Memory B cell (primary cell): ENCODE results near the gene SF3A2.
"Not testable (repeated sequence)": the region's sequence is repeated elsewhere in the genome, so short reads cannot be mapped to it uniquely, and the experiment has no call there.

Experiments used
- ATAC-seq: fragments of 150-1000 bp; cut with Tn5 transposase; 2 replicates; pipeline ENCODE4 v1.10.0; 2021; ENCODE audit warnings: low read depth, mild to moderate bottlenecking, moderate library complexity
- DNase-seq, 2 donors: peaks; one replicate each; pipeline ENCODE4 v3.0.0; 2022; ENCODE audit warnings: low spot score in 2 of 2
- H3K27ac Mint-ChIP-seq: one replicate; pipeline ENCODE4 v1.8.0; 2022; ENCODE audit warnings: mild to moderate bottlenecking, moderate library complexity, mixed read lengths
- H3K27me3 Mint-ChIP-seq: one replicate; pipeline ENCODE4 v1.8.0; 2022; ENCODE audit warnings: mixed read lengths
- H3K36me3 Mint-ChIP-seq: one replicate; pipeline ENCODE4 v1.8.0; 2022; ENCODE audit warnings: mild to moderate bottlenecking, mixed read lengths
- H3K4me1 Mint-ChIP-seq: one replicate; pipeline ENCODE4 v1.8.0; 2022; ENCODE audit warnings: mixed read lengths
- H3K4me3 Mint-ChIP-seq: one replicate; pipeline ENCODE4 v1.8.0; 2022; ENCODE audit warnings: mild to moderate bottlenecking, moderate library complexity, mixed read lengths
- H3K9me3 Mint-ChIP-seq: one replicate; pipeline ENCODE4 v1.8.0; 2022; ENCODE audit warnings: mixed read lengths

Gene SF3A2

DNA sequence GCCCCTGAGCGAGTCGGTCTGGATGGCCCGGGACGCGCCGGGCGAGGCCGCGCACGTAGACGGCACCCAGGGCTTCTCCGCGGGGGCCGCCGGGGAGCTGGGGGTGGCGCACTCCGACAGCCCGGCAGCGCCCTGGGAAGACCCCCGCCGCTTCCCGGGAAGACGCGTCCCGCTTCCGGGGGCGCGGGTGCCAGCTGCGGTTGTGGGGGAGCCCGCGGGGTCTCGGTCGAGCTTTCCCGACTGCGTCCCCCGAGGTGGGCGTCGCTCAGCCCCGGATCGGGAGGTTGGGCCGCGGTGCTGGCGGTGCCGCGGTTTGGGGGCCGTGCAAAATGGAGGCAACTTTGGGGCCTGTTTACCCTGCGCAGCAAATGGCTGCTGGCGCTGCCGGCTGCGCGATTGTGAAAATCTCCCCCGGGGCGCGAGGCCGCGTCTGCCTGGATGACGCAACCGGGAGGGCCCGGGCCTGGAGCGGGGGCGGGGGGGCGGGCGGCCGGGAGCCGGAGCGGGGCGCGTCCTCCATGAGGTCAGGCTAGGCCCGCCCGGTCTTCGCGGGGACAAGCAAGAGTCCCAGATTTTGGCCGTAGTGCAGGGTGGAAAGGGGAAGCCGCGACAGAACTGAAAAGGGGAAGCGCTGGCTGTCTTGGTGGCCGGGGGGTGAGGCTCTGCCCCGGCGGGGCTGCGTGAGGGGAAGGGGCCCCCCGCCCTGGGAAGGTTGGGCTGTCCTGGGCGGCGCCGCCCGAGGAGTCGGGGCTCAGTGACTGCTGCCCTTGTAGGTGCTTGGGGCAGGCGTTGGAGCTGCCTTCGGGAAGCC is 34.0 kb downstream of the SF3A2 start:
- H3K36me3 Mint-ChIP-seq, result peaks cover 29% of the 10 kb centered on the region
- H3K4me1 Mint-ChIP-seq, result peaks cover 39% of the 10 kb centered on the region
- peak overlapping the region; percentile 96 for H3K4me3 Mint-ChIP-seq
- no peaks in the 10 kb centered on the region for H3K9me3 Mint-ChIP-seq
- DNase-seq (peak; percentile 75 to 80), ATAC-seq (peak; percentile 44)
- no peaks in the 10 kb centered on the region for H3K27me3 Mint-ChIP-seq
- peak overlapping the region; percentile 97 for H3K27ac Mint-ChIP-seq

DNA sequence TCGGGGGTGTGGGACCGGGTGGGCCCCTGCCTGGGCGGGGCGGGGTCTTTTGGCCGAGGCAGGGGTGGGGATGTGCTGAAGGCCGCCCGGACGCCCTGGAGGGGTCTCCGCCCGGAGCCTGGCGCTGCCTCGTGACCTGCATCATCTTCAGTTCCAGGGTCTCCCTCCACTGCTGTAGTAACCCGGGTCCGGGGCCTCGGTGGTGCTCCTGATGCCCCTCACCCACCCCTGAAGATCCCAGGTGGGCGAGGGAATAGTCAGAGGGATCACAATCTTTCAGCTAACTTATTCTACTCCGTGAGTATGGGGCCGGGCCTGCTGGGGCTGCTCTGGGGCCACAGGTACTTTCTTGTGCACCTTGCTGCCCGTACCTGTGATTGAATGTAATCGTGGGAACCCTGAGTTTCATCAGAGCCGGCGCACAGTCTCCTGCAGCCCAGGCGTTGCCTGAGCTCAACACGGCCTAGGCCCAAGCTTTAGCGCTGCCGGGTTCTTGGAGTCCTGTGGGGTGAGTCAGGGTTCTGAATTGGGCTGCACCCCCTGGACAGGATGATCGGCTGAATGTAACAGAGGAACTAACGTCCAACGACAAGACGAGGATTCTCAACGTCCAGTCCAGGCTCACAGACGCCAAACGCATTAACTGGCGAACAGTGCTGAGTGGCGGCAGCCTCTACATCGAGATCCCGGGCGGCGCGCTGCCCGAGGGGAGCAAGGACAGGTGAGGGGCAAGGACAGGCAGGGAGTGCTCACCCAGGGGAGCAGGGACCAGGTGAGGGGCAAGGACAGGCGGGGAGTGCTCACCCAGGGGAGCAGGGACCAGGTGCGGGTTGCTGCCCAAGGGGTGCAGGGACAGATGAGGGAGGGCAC is 34.8 kb downstream of the SF3A2 start:
- DNase-seq (no peak), ATAC-seq (no peak)
- Mint-ChIP-seq H3K9me3 (no peaks in the 10 kb centered on the region), H3K27me3 (no peaks in the 10 kb centered on the region), H3K4me1 (peaks cover 36% of the 10 kb centered on the region), H3K36me3 (peaks cover 29% of the 10 kb centered on the region), H3K27ac (peak overlapping the region; percentile 97), H3K4me3 (peak overlapping the region; percentile 96)

DNA sequence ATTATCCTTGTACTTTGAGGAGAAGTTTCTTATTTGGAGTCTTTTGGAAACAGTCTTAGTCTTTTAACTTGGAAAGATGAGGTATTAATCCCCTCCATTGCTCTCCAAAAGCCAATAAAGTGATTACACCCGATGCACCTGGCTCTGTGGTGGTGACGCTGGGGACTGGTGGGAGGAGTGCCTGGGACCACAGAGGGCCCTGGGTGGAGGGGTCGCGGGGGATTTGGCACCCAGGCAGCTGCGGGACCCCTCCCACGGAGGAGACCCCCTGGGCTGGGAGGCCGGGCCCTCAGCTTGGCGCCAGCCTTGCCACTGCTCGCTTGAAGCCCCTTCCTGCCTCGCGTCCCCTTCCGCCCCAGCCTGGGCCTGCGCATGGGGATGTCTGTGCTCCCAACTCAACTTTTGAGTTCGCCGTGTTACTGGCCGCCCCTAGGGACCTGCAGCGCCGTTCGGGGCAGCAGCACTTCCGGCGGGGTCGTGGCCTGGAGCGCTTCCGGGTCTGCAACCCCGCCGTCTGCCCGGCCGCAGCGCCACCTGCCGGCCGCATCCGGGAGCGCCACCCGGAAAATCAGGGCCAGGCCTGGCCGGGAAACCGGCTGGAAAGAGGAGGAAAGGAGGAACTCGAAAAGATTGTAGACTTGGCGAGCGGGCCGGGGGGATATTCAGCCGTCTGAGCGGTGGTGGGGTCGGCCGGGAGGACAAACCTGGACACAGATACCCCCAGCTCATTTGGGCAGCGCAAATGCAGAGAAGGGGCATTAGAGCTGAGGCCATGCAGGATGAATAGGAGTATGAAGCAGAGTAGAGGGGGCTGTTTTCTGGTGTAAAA is 36.9 kb downstream of the SF3A2 start:
- Mint-ChIP-seq H3K27me3 (no peaks in the 10 kb centered on the region), H3K4me1 (peaks cover 28% of the 10 kb centered on the region), H3K36me3 (peaks cover 29% of the 10 kb centered on the region), H3K27ac (peak overlapping the region; percentile 97), H3K9me3 (no peaks in the 10 kb centered on the region), H3K4me3 (peak overlapping the region; percentile 72)
- DNase-seq (peak; percentile 84 to 88), ATAC-seq (peak; percentile 32)

DNA sequence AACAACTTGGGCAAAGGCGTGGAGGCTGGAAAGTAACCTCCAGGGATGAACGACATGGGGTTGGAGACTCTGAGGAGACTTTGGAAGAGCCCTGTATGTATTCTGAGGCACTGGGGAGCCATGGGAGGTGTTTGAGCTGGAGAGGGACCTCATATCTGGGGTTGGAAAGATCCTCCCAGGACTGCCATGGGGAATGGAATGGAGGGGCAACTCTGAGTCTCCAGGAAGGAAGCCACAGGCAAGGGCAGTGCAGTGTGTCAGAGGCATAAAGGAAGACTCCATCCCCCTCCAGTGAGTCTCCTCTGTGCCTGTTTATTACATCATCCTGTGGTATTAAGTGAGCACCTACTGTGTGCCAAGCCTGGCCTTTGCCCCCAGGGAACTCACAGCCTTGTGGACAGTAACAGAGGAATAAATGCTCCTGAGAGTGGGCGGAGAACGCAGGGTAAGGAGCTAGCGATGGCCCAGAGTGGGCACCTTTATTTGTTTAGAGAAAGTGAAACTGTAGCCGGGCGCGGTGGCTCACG is 37.6 kb downstream of the SF3A2 start:
- no peaks in the 10 kb centered on the region for H3K9me3 Mint-ChIP-seq
- H3K36me3 Mint-ChIP-seq, result peaks cover 29% of the 10 kb centered on the region

DNA sequence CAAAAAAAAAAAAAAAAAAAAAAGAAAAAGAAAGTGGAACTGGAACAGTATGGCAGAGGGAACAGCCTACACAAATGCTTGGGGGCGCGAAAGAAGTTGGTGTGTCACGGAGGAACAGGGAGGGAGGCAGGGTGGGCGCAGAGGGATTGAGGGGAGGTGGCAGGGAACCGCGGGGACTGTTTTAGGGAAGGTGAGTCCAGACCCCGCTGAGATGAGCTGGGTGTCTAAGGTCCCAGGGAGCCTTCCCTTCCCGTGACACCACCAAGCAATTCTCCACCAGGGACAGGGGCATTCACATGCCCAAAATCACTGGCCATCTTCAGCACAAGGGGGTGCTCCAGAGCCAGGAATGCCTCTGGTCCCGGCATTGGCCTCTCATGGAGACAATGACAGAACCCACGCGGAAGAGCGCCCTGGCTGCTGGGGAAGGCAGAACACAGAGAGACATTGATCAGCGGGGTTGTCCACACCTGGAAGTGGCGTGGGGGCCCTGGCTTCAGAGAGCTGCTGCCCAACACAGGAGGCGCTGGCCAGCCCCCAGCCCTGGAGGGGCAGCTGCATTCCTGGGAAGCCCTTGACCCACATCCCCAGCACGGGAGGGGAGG is 38.4 kb downstream of the SF3A2 start:
- peak overlapping the region; percentile 45 for H3K27ac Mint-ChIP-seq
- H3K36me3 Mint-ChIP-seq, result peaks cover 23% of the 10 kb centered on the region
- DNase-seq, result no peak
- H3K4me1 Mint-ChIP-seq, result peaks cover 30% of the 10 kb centered on the region
- H3K9me3 Mint-ChIP-seq, result no peaks in the 10 kb centered on the region
- H3K4me3 Mint-ChIP-seq, result no peak overlapping the region
- ATAC-seq, result no peak
- no peaks in the 10 kb centered on the region for H3K27me3 Mint-ChIP-seq

More for the DNA sequence above, 37.6 kb downstream of the SF3A2 start:
- Mint-ChIP-seq H3K27me3 (no peaks in the 10 kb centered on the region), H3K27ac (peak overlapping the region; percentile 97), H3K4me1 (peaks cover 30% of the 10 kb centered on the region), H3K4me3 (peak overlapping the region; percentile 72)
- ATAC-seq (no peak), DNase-seq (no peak)

DNA sequence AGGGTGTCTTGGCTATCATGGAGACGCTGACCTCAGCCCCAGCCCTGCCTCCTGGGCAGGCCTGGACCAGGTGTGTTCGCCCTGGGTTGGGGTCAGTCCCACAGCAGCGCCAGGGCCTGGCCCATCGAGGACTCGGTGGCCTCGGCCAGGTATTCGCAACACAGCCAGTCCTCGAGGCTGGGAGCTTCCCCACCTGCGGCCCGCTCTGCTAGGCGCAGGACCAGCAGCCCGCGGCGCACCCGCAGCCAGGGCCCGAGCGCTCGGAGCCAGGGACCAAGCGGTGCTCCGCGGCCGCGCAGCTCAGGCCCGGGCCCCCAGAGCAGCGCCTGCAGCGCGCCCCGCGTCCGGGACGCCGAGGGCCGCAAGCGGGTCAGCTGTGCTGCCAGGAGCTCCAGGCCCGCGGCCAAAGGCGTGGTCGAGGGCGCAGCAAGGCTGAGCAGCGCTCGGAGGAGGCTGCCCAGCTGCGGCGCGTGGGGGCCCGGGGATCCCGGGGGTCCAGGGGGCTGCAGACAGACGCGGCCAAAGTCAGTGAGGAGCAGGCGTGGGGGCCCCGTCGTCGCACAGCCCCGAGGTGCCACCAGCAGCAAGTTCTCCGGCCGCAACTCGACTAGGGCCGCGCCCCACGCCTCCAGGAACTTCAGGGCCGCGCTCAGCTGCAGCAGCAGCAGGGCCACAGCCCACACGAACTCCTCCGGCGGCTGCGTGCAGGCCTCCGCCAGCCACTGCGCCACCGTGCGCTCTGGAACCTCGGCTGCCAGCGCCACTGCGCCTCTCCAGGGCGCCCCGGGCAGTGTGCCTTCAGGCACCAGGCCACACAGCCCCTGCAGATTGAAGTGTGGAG is 39.2 kb downstream of the SF3A2 start:
- no peak overlapping the region for H3K4me3 Mint-ChIP-seq
- no peaks in the 10 kb centered on the region for H3K27me3 Mint-ChIP-seq
- H3K9me3 Mint-ChIP-seq, result no peaks in the 10 kb centered on the region
- ATAC-seq, result no peak
- H3K27ac Mint-ChIP-seq, result no peak overlapping the region
- peaks cover 29% of the 10 kb centered on the region for H3K4me1 Mint-ChIP-seq
- DNase-seq, result no peak
- H3K36me3 Mint-ChIP-seq, result peaks cover 21% of the 10 kb centered on the region

DNA sequence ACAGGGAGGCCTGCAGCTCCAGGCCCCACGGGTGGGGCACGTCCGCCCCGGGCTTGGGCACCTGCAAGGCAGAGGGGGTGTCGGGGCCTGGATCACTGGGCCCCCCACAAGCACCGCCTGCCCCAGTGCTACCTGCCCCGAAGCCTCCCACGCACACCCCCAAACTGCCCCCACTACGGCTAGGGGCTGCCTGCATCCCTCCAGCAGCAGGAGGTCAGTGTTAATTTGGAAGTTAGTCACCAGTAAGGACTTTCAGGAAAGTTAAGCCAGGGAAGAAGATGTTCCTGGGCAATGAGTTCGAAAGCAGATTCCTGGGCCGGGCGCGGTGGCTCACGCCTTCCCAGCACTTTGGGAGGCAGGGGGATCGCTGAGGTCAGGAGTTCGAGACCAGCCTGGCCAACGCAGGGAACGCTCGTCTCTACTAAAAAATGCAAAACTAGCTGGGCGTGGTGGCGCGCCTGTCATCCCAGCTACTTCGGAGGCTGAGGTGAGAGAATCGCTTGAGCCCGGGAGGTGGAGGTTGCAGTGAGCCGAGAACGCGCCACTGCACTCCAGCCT is 39.9 kb downstream of the SF3A2 start:
- no peak for ATAC-seq
- no peaks in the 10 kb centered on the region for H3K9me3 Mint-ChIP-seq
- H3K36me3 Mint-ChIP-seq, result peaks cover 17% of the 10 kb centered on the region
- no peak overlapping the region for H3K4me3 Mint-ChIP-seq
- DNase-seq, result no peak
- H3K27ac Mint-ChIP-seq, result no peak overlapping the region
- peaks cover 27% of the 10 kb centered on the region for H3K4me1 Mint-ChIP-seq
- H3K27me3 Mint-ChIP-seq, result no peaks in the 10 kb centered on the region

DNA sequence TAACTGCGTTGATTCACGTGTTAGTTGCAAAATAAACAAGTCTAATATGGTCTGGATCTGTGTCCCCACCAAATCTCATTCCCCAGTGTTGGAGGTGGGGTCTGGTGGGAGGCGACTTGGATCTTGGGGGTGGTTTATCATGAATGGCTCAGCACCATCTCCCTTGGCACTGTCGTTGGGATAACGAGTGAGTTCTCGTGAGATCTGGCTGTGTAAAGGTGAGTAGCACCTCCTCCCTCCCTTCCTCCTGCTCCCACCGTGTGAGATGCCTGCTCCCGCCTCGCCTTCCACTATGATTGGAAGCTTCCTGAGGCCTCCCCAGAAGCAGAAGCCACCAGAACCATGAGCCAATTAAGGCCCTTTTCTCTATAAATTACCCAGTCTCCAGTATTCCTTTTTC is 40.5 kb downstream of the SF3A2 start:
- no peak overlapping the region for H3K4me3 Mint-ChIP-seq

DNA sequence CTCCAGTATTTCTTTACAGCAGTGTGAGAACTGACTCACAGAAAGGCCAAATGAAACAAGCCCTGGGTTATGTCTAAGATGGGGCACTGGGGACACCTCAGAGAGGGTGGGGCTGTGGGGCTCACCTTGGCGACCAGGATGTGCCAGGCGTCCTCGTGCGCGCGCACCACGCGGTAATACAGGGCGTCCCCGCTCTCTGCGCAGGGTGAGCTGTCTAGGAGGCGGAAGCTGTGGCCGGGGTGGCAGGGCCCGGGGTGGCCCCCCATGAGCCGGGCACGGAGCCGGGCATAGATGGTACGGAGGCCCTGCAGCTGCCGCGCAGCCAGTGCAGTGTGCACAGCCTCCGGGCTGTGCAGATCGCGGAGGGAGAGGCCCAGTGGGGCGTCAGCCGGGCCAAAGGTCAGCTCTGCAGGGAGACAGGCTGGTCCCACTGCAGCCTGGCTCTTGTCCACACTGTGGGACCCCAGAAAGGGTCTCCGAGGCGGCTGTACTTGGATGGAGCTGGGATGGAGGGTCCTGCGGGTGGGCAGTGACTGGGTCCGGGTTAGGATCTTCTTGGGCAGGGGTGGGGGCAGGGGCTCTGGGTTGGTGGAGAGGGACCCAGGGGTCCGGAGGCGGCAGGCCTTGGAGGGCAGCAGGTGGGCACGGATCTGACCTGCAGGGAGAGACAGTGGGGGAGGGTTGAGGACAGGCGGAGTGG is 42.0 kb downstream of the SF3A2 start:
- Mint-ChIP-seq H3K4me3 (no peak overlapping the region), H3K36me3 (peaks cover 10% of the 10 kb centered on the region), H3K4me1 (peaks cover 24% of the 10 kb centered on the region), H3K27me3 (no peaks in the 10 kb centered on the region), H3K9me3 (no peaks in the 10 kb centered on the region), H3K27ac (peak overlapping the region; percentile 67)
- DNase-seq (no peak), ATAC-seq (no peak)

More for the DNA sequence above, 40.5 kb downstream of the SF3A2 start:
- DNase-seq, result no peak
- ATAC-seq, result no peak
- Mint-ChIP-seq H3K27ac (no peak overlapping the region), H3K9me3 (no peaks in the 10 kb centered on the region), H3K36me3 (peaks cover 13% of the 10 kb centered on the region), H3K27me3 (no peaks in the 10 kb centered on the region), H3K4me1 (peaks cover 26% of the 10 kb centered on the region)

DNA sequence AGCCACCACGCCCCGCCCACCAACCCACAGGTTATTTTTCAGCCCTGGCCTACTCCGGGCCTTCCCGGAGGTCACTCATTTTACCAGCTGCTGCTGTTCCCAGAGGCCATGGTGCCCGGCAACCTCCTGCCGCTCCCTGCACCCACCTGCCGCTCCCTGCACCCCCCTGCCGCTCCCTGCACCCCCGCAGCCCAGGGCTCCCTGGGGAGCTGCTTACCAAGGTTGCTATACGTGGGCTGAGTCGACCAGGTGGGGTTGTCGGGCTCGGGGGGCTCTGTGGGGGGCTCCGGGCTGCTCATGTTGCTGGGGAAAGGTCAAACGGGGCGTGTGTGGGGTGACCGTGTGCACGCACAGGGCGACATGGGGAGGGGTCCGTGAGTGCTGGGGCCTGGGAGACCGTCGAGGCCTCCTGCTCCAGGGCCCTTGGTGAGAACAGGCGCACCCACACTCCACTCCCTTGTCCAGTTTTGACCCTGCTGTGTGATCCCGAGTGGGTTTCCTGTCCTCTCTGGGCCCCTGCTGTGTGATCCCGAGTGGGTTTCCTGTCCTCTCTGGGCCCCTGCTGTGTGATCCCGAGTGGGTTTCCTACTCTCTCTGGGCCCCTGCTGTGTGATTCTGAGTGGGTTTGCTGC is 44.1 kb downstream of the SF3A2 start:
- Mint-ChIP-seq H3K36me3 (no peaks in the 10 kb centered on the region), H3K4me3 (no peak overlapping the region), H3K4me1 (peaks cover 11% of the 10 kb centered on the region), H3K27ac (no peak overlapping the region), H3K9me3 (no peaks in the 10 kb centered on the region), H3K27me3 (no peaks in the 10 kb centered on the region)
- no peak for ATAC-seq
- DNase-seq, result no peak

DNA sequence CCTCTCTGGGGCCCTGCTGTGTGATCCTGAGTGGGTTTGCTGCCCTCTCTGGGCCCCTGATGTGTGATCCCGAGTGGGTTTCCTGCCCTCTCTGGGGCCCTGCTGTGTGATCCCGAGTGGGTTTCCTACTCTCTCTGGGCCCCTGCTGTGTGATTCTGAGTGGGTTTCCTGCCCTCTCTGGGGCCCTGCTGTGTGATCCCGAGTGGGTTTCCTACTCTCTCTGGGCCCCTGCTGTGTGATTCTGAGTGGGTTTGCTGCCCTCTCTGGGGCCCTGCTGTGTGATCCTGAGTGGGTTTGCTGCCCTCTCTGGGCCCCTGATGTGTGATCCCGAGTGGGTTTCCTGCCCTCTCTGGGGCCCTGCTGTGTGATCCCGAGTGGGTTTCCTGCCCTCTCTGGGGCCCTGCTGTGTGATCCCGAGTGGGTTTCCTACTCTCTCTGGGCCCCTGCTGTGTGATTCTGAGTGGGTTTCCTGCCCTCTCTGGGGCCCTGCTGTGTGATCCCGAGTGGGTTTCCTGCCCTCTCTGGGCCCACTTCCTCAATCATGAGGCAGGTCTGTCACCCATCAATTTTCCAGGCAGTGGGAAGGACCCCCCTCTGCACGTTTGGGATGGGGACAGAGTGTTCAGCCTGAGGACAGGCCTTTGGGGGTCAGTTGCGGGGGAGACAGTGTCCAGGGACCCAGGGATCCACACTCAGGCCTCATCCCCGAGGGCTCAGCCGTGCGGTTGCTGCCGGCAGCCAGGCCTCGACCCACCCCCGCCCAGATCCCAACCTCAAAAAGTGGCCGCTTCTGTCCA is 44.8 kb downstream of the SF3A2 start:
- H3K9me3 Mint-ChIP-seq, H3K27me3 Mint-ChIP-seq, DNase-seq, ATAC-seq, H3K36me3 Mint-ChIP-seq: not testable (repeated sequence)
- Mint-ChIP-seq H3K4me3 (peak overlapping the region; percentile 76), H3K4me1 (peaks cover 11% of the 10 kb centered on the region), H3K27ac (peak overlapping the region; percentile 37)
